Measurements from ENCODE around the gene LDB1.

Gene LDB1

GRCh38 chr10:102150970-102151773 is 31.0 kb upstream of the LDB1 start:
- no peak for DNase-seq (ENCODE audit: extremely low spot score)
- ChIA-PET CTCF (interaction anchor here (0.9 kb wide), 1 partner anchor 18 kb away, joined by 7 read pairs; no protein-coding TSS in a partner anchor), POLR2A (interaction anchor here (0.6 to 2.0 kb wide), 12 partner anchors 10 to 36 kb away, joined by 3 to 8 read pairs (median 5); partner anchors contain the start of gene PPRC1)
- no peak for TF ChIP-seq ARNT (IDR thresholded peaks at IDR 0.05)
- TF ChIP-seq PKNOX1 (IDR thresholded peaks at IDR 0.05) = no peak
- TF ChIP-seq SP1 (IDR thresholded peaks at IDR 0.05) = no peak
- TF ChIP-seq SUZ12 (IDR thresholded peaks at IDR 0.05) = no peak
- no peak for TF ChIP-seq CTBP1 (IDR thresholded peaks at IDR 0.05; ENCODE audit: borderline replicate concordance)
- no peak for TF ChIP-seq LEF1 (IDR thresholded peaks at IDR 0.05; ENCODE audit: borderline replicate concordance)
- TF ChIP-seq FOXM1 (IDR thresholded peaks at IDR 0.05; ENCODE audit: borderline replicate concordance) = no peak
- no peak for TF ChIP-seq L3MBTL2 (conservative IDR thresholded peaks at IDR 0.05)
- TF ChIP-seq TARDBP (IDR thresholded peaks at IDR 0.05) = no peak
- no peak for TF ChIP-seq FOXK2 (IDR thresholded peaks at IDR 0.05)
- TF ChIP-seq BHLHE40 (IDR thresholded peaks at IDR 0.05; ENCODE audit: borderline replicate concordance) = no peak
- no peak for TF ChIP-seq FOXA1 (IDR thresholded peaks at IDR 0.05)
- no peak for TF ChIP-seq ZNF384 (IDR thresholded peaks at IDR 0.05)
- no peak for TF ChIP-seq ELF4 (IDR thresholded peaks at IDR 0.05)
- TF ChIP-seq HDGF (IDR thresholded peaks at IDR 0.05; ENCODE audit: borderline replicate concordance) = no peak
- TF ChIP-seq NFRKB (IDR thresholded peaks at IDR 0.05) = no peak

DNA sequence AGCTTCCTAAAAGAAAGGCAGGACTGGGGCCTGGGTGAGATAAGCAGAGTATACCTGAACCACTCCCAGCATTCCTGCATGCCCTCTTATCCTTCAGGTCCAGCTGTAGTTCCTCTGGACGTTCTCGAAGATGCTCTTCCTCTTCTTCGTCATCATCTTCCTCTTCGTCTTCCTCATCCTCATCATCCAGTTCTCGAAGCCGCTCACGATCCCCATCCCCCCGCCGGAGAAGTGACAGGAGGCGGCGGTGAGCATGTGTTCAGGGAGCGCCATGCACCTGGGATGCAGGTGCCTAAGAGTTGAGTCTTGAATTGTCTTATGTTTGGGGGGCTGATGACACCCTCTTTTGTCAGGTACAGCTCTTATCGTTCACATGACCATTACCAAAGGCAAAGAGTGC is 28.1 kb upstream of the LDB1 start:
- ChIA-PET CTCF (no interaction called here), POLR2A (interaction anchor here (0.5 to 3.7 kb wide), 2 partner anchors 10 to 293 kb away, joined by 3 to 13 read pairs; no protein-coding TSS in a partner anchor)
- no peak for DNase-seq (ENCODE audit: extremely low spot score)
- TF ChIP-seq SP1 (IDR thresholded peaks at IDR 0.05) = no peak
- no peak for TF ChIP-seq TARDBP (IDR thresholded peaks at IDR 0.05)
- TF ChIP-seq ELF4 (IDR thresholded peaks at IDR 0.05) = no peak
- no peak for TF ChIP-seq ZNF384 (IDR thresholded peaks at IDR 0.05)
- no peak for TF ChIP-seq NFRKB (IDR thresholded peaks at IDR 0.05)
- TF ChIP-seq FOXK2 (IDR thresholded peaks at IDR 0.05) = no peak
- no peak for TF ChIP-seq L3MBTL2 (conservative IDR thresholded peaks at IDR 0.05)
- no peak for TF ChIP-seq HDGF (IDR thresholded peaks at IDR 0.05; ENCODE audit: borderline replicate concordance)
- TF ChIP-seq ARNT (IDR thresholded peaks at IDR 0.05) = no peak
- no peak for TF ChIP-seq BHLHE40 (IDR thresholded peaks at IDR 0.05; ENCODE audit: borderline replicate concordance)
- TF ChIP-seq FOXA1 (IDR thresholded peaks at IDR 0.05) = no peak
- TF ChIP-seq PKNOX1 (IDR thresholded peaks at IDR 0.05) = no peak
- no peak for TF ChIP-seq CTBP1 (IDR thresholded peaks at IDR 0.05; ENCODE audit: borderline replicate concordance)
- TF ChIP-seq SUZ12 (IDR thresholded peaks at IDR 0.05) = no peak

DNA sequence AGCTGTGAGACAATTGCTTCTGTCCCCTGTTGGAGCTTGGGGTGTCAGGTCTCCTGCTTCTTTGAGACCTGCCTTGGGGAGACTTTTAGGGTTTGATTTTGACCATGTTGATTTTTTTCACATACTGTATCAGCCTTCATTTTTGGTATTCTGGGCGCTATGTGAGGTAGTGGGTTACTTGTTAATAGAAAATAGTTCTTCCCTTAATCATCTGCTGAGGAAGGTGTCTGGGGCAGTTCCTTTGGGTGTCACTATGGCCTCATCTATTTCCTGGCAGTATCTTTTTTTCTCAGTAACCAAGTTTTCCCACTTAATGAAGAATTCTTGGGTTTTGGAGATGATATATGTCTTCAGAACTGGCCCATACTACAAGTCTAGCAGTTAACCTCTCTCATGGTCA is 27.4 kb upstream of the LDB1 start:
- no peak for DNase-seq (ENCODE audit: extremely low spot score)
- ChIA-PET POLR2A (interaction anchor here (3.7 kb wide), 1 partner anchor 9 kb away, joined by 13 read pairs; no protein-coding TSS in a partner anchor), CTCF (no interaction called here)
- TF ChIP-seq ARNT (IDR thresholded peaks at IDR 0.05) (no peak), TARDBP (IDR thresholded peaks at IDR 0.05) (no peak), NFRKB (IDR thresholded peaks at IDR 0.05) (no peak), FOXA1 (IDR thresholded peaks at IDR 0.05) (no peak), FOXM1 (IDR thresholded peaks at IDR 0.05; ENCODE audit: borderline replicate concordance) (no peak), PKNOX1 (IDR thresholded peaks at IDR 0.05) (no peak), ZNF384 (IDR thresholded peaks at IDR 0.05) (no peak), L3MBTL2 (conservative IDR thresholded peaks at IDR 0.05) (no peak), CTBP1 (IDR thresholded peaks at IDR 0.05; ENCODE audit: borderline replicate concordance) (no peak), FOXK2 (IDR thresholded peaks at IDR 0.05) (no peak), LEF1 (IDR thresholded peaks at IDR 0.05; ENCODE audit: borderline replicate concordance) (no peak), BHLHE40 (IDR thresholded peaks at IDR 0.05; ENCODE audit: borderline replicate concordance) (no peak)

DNA sequence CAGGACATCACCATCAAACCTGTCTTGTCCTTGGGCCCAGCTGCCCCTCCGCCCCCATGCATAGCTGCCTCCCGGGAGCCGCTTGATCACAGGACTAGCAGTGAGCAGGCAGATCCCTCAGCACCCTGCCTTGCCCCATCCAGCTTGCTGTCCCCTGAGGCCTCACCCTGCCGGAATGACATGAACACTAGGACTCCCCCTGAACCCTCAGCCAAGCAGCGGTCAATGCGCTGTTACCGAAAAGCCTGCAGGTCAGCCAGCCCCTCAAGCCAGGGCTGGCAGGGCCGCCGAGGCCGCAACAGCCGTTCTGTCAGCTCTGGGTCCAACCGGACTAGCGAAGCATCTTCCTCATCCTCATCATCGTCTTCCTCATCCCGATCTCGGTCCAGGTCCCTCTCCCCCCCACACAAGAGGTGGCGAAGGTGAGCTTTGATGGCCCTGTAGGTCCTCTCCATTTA is 26.8 kb upstream of the LDB1 start:
- CTCF ChIA-PET = no interaction called here
- TF ChIP-seq LEF1 (IDR thresholded peaks at IDR 0.05; ENCODE audit: borderline replicate concordance) (no peak), SP1 (IDR thresholded peaks at IDR 0.05) (no peak), SUZ12 (IDR thresholded peaks at IDR 0.05) (no peak), CTBP1 (IDR thresholded peaks at IDR 0.05; ENCODE audit: borderline replicate concordance) (no peak), L3MBTL2 (conservative IDR thresholded peaks at IDR 0.05) (no peak), ZNF384 (IDR thresholded peaks at IDR 0.05) (no peak), PKNOX1 (IDR thresholded peaks at IDR 0.05) (no peak), NFRKB (IDR thresholded peaks at IDR 0.05) (no peak), FOXM1 (IDR thresholded peaks at IDR 0.05; ENCODE audit: borderline replicate concordance) (no peak), TARDBP (IDR thresholded peaks at IDR 0.05) (no peak), FOXK2 (IDR thresholded peaks at IDR 0.05) (no peak), FOXA1 (IDR thresholded peaks at IDR 0.05) (no peak), ARNT (IDR thresholded peaks at IDR 0.05) (no peak)
- no peak for DNase-seq (ENCODE audit: extremely low spot score)
- POLR2A ChIA-PET = interaction anchor here (0.8 to 3.7 kb wide), 2 partner anchors 8 to 11 kb away, joined by 3 to 13 read pairs; no protein-coding TSS in a partner anchor

GRCh38 chr10:102141583-102142107 is 21.5 kb upstream of the LDB1 start:
- TF ChIP-seq ARNT (IDR thresholded peaks at IDR 0.05) = no peak
- no peak for TF ChIP-seq L3MBTL2 (conservative IDR thresholded peaks at IDR 0.05)
- no peak for TF ChIP-seq SP1 (IDR thresholded peaks at IDR 0.05)
- TF ChIP-seq ELF4 (IDR thresholded peaks at IDR 0.05) = no peak
- TF ChIP-seq HDGF (IDR thresholded peaks at IDR 0.05; ENCODE audit: borderline replicate concordance) = no peak
- TF ChIP-seq LEF1 (IDR thresholded peaks at IDR 0.05; ENCODE audit: borderline replicate concordance) = no peak
- TF ChIP-seq ZNF384 (IDR thresholded peaks at IDR 0.05) = no peak
- no peak for DNase-seq (ENCODE audit: extremely low spot score)
- ChIA-PET CTCF (no interaction called here), POLR2A (no interaction called here)
